Sciatic nerve (tissue), 2 donors: Measurements from ENCODE around the gene PPCDC. TPM values are rescaled to one million over a fixed set of nuclear protein-coding genes. Genes with fewer than 3 reads are reported as not detected.

Source experiments
- ATAC-seq: fragments of 200-7000 bp; cut with Tn5 transposase; one replicate; pipeline ENCODE4 v1.9.1; 2020; ENCODE audit warnings: mild to moderate bottlenecking, moderate library complexity
- DNase-seq: peaks from one replicate; pipeline ENCODE4 v3.0.0-alpha.2; 2020; ENCODE audit warnings: low spot score
- intact Hi-C: fragments of 100-400 bp; cut with DNase I; formaldehyde crosslinking; loops from one replicate; pipeline ENCODE4 v1.14.2; 2022
- total RNA-seq: library from RNA; stranded (reverse); fragmentation: NEBNext Ultra II Directional; extraction: Animal tissue kit (Norgen Biotek cat#: 25700); gene quantifications from one replicate; pipeline ENCODE4 v1.2.1, GENCODE V29; 2021
- donor health status: DM: no; HTN: no; CAD: no.
- donor health status: DM: no; HTN: no; CAD: no.

The PPCDC gene
- total RNA-seq, 1 donor from 2014 or later, result 20.4 TPM

GRCh38 chr15:75037685-75038084 is 14.3 kb downstream of the PPCDC start:
- DNase-seq (no peak), ATAC-seq (no peak)
- intact Hi-C loops, result no loop called here

DNA sequence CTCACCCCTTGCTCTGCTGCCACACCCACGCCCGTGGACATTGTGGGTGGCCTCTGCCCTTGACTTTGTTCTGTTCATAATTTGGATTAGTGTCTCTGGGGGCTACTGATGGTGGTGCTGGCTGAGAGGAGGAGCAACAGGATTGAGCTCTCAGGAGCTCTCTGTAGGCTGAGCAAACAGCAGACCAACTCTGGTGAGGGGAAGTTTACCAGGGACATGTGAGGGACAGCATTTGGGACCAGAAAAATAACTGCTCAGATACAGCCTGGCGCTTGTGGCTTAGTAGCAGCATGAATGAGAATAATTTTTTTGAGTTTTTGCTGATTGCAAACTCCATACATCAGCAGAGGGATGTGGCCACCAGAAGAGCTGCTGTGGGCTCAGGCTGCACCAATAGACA is 14.8 kb downstream of the PPCDC start:
- DNase-seq (no peak), ATAC-seq (peak; percentile 55)
- intact Hi-C loops, result no loop called here

DNA sequence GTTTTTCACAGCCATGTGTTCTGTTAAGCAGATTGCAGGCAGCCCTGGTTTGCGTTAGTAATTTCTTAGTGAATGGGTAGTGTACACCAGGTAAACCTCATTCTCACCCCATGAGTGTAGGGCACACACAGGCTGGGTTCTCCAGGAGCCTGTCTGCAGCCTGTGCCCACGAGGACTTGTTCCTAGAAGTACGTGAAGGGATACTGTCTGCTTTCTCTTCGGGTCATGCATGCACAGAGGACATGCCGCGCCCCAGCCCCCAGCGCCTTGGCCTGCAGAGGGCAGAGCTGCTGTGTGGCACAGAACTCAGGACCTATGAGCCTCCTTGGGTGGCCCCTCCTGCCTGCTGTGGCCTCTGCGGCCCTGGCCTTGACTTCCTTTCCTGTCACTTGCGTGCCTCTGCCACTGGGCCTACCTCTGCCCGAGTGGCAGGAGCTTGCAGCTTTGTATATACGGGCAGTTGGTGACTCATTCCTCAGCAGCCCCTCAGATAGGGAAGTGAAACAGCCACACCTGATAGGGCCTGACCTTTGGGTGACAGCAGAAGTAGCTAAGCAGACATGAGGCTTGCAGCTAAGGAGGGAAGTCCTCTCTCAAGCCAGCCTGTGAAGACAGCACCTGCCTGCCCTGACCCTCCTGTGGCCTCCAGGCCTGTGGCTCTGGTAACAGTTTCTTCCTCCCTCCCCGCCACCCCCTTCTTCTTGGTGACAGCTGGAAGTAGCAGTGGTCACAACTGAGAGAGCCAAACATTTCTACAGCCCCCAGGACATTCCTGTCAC is 19.5 kb downstream of the PPCDC start:
- intact Hi-C loops, result loop anchor here (5.0 kb wide), 1 partner anchor 159 kb away; the partner anchor contains the start of gene C15orf39
- DNase-seq (peak; percentile 83), ATAC-seq (peak; percentile 44)

DNA sequence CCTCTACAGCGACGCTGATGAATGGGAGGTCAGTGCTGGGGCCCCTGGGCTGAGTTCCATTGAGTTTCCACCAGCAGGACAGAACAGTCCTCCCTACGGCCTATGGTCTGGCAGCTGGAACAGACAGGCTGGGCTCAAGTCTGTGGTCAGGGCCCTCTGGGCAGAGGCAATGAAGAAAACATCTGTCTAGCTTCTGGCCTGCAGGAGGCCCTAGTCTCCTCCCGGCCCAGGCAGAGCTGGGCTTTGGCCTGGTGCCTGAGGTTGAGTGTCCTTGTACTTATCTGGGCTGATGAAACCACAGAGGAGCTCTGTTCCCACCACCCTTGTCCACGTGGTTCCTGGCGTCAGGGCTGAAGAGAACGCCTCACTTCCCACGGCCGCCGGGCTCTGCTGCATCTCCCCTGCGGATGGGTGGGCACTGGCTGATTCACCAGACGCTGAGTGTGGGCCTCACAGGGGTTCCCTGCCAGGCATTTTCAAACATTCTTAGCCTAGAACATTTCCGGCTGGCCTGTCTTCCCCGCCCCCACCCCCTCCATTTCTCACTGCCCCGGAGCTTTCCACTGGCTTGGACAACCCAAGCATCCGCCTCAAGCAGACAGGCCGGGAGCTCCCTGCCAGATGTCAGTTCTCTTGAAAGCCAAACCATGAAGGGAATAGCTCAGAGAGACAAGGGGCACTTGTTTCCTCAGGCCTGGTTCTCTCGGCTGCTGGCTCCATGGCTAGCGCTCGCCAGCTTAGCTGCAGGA is 20.3 kb downstream of the PPCDC start:
- DNase-seq (peak; percentile 96), ATAC-seq (peak; percentile 97)
- intact Hi-C loops, result loop anchor here (5.0 kb wide), 1 partner anchor 159 kb away; the partner anchor contains the start of gene C15orf39

- intact Hi-C loops, result loop anchor here (5.0 kb wide), 1 partner anchor 158 kb away; the partner anchor contains the start of gene C15orf39
- DNase-seq, result no peak
- ATAC-seq, result no peak
These were observed 21.0 kb downstream of the PPCDC start for GRCh38 chr15:75044258-75044878.

DNA sequence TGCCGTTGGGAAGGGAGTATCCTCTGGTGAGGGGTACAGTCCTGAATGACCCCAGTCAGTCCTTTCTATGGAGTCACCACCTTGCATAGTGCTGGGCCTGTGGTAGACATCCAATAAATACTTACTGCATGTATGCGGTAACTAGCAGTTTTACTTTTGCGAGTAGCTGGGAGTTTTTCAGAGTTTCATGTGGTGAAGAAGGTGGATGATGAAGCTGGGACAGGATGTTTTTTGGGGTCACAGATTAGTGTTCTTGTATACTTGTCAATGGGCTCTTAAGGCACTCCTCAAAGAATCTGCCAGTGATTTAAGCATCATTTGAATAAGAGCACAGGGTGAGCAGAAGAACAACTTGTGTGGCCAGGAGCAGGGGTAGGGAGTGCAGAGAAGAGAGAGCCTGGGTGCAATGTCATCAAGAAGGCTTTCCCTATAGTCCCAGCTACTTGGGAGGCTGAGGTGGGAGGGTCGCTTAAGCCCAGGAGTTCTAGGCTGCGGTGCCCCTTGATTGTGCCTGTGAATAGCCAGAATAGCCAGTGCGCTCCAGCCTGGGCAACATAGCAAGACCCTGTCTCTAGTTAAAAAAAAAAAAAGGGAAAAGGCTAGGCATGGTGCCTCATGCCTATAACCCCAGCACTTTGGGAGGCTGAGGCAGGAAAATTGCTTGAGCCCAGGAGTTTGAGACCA is 22.1 kb downstream of the PPCDC start:
- ATAC-seq (no peak), DNase-seq (no peak)
- intact Hi-C loops, result no loop called here

DNA sequence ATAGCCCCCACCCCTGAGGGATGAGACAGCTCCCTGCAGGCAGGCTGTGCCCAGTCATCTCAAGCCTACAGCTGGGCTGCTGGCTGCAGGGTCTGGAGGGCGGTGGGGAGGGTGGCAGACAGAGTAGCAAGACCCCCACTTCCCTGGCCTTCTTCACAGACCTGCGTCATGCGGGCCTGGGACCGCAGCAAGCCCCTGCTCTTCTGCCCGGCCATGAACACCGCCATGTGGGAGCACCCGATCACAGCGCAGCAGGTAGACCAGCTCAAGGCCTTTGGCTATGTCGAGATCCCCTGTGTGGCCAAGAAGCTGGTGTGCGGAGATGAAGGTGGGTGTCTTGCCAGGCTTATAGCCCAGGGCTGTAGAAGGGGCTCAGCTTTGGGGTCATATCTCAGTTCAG is 25.0 kb downstream of the PPCDC start:
- DNase-seq (no peak), ATAC-seq (no peak)
- intact Hi-C loops, result no loop called here

GRCh38 chr15:75049392-75049791 is 26.0 kb downstream of the PPCDC start:
- intact Hi-C loops, result no loop called here
- no peak for ATAC-seq
- no peak for DNase-seq

GRCh38 chr15:75050283-75050682 is 26.9 kb downstream of the PPCDC start:
- DNase-seq, result no peak
- no peak for ATAC-seq
- intact Hi-C loops, result no loop called here

- intact Hi-C loops, result no loop called here
- ATAC-seq (no peak), DNase-seq (no peak)
These were observed 27.8 kb downstream of the PPCDC start for GRCh38 chr15:75051191-75051608.

DNA sequence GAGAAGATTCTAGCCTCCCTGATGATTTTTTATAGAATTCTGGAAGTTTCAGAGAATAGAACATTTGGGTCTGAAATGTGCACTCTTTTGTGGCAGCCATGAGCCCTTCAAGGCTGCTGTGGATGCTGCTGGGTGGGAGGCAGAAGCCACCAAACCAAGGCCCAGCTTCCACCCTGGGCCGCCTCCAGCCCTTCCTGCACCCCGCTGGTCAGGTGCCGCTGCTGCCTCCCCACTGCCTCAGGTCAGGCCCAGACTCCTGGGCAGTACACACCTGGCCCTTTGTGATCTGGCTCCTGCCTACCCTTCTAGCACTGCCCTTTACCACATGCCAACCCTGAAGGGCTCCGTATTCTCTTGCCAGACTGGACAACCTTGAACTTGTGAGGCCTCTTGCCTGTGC is 28.3 kb downstream of the PPCDC start:
- intact Hi-C loops, result no loop called here
- DNase-seq (no peak), ATAC-seq (no peak)

DNA sequence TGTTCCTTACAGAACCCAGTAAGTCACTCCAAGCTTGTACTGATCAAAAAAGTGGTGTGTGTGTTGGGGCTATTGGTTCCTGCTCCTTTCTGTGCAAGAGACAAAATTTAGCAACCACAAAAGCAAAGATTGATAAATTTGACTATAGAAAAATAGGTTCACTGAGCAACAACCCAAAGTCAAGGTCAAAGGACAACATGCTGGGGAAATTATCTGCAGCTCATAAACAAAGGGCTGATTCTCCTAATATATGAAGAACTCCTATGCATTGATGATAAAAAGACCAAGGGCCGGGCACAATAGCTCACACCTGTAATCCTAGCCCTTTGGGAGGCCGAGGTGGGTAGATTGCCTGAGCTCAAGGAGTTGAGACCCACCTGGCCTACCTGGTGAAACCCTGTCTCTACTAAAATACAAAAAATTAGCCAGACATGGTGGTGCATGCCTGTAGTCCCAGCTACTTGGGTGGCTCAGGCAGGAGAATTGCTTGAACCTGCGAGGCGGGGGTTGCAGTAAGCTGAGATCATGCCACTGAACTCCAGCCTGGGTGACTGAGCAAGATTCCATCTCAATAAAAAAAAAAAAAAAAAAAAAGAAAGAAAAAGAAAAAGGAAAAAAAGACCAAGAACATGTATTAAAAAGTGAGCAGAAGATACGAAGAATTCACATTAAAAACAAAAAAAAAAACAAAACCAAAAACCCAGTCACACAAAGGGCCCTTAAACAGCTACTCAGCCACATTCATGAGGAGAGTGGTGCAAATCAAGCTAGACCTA is 29.8 kb downstream of the PPCDC start:
- ATAC-seq (no peak), DNase-seq (no peak)
- intact Hi-C loops, result no loop called here

GRCh38 chr15:75053748-75054125 is 30.3 kb downstream of the PPCDC start:
- no peak for ATAC-seq
- DNase-seq, result no peak
- intact Hi-C loops, result no loop called here

- ATAC-seq (no peak), DNase-seq (no peak)
- intact Hi-C loops, result no loop called here
These were observed 30.9 kb downstream of the PPCDC start for GRCh38 chr15:75054172-75054897.

GRCh38 chr15:75056036-75056435 is 32.6 kb downstream of the PPCDC start:
- no peak for ATAC-seq
- DNase-seq, result peak; percentile 46
- intact Hi-C loops, result no loop called here

GRCh38 chr15:75058127-75058905 is 34.9 kb downstream of the PPCDC start:
- DNase-seq (no peak), ATAC-seq (no peak)
- intact Hi-C loops, result no loop called here

DNA sequence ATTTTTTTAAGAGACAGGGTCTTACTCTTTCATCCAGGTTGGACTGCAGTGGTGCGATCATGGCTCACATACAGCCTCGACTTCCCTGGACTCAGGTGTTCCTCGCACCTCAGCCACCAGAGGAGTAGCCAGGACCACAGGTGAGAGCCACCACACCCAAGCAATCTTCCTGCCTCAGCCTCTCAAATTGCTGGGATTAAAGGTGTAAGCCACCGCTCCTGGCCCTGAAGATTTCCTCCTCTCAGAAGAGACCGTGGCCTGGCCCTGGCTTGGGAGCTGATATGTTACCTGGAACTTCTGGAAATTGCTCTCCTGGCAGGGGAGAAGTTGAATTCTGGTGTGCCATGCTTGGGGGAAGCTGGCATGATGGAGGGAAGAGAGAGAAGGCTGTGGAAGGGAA is 36.2 kb downstream of the PPCDC start:
- no peak for DNase-seq
- ATAC-seq, result no peak
- intact Hi-C loops, result no loop called here
